ENCODE results near the gene MAMLD1.

MAMLD1 gene

GRCh38 chrX:150450519-150451177 is 87.5 kb downstream of the MAMLD1 start:
- Histone ChIP-seq H3K9me3 (ENCODE audit: insufficient read depth, low read length) (no peaks in the 10 kb centered on the region), H3K4me1 (ENCODE audit: insufficient read depth, insufficient read length) (no peaks in the 10 kb centered on the region), H3K27me3 (ENCODE audit: insufficient read depth, insufficient read length) (no peaks in the 10 kb centered on the region), H3K9ac (ENCODE audit: insufficient read length, low read depth) (no peak overlapping the region), H3K4me3 (ENCODE audit: insufficient read length, low read depth) (no peak overlapping the region), H3K36me3 (ENCODE audit: insufficient read depth, insufficient read length, low read length) (no peaks in the 10 kb centered on the region)
- no peak for DNase-seq (ENCODE audit: low read depth, low spot score)
- TF ChIP-seq ZNF274 (IDR thresholded peaks at IDR 0.05; ENCODE audit: low read depth, low read length) (no peak), SUZ12 (IDR thresholded peaks at IDR 0.05; ENCODE audit: extremely low read depth, insufficient read depth, insufficient read length) (no peak), YY1 (IDR thresholded peaks at IDR 0.05; ENCODE audit: insufficient read depth, insufficient read length) (no peak)

GRCh38 chrX:150451953-150452352 is 88.8 kb downstream of the MAMLD1 start:
- no peaks in the 10 kb centered on the region for H3K4me1 ChIP-seq (ENCODE audit: insufficient read depth, insufficient read length)
- no peaks in the 10 kb centered on the region for H3K36me3 ChIP-seq (ENCODE audit: insufficient read depth, insufficient read length, low read length)
- no peaks in the 10 kb centered on the region for H3K9me3 ChIP-seq (ENCODE audit: insufficient read depth, low read length)
- no peak for DNase-seq (ENCODE audit: low read depth, low spot score)
- H3K27me3 ChIP-seq (ENCODE audit: insufficient read depth, insufficient read length) = no peaks in the 10 kb centered on the region
- TF ChIP-seq ZNF274 (IDR thresholded peaks at IDR 0.05; ENCODE audit: low read depth, low read length) (no peak), YY1 (IDR thresholded peaks at IDR 0.05; ENCODE audit: insufficient read depth, insufficient read length) (no peak), SUZ12 (IDR thresholded peaks at IDR 0.05; ENCODE audit: extremely low read depth, insufficient read depth, insufficient read length) (no peak)
- H3K9ac ChIP-seq (ENCODE audit: insufficient read length, low read depth) = no peak overlapping the region
- H3K4me3 ChIP-seq (ENCODE audit: insufficient read length, low read depth) = no peak overlapping the region

- H3K36me3 ChIP-seq (ENCODE audit: insufficient read depth, insufficient read length, low read length) = no peaks in the 10 kb centered on the region
- no peak overlapping the region for H3K4me3 ChIP-seq (ENCODE audit: insufficient read length, low read depth)
- no peaks in the 10 kb centered on the region for H3K4me1 ChIP-seq (ENCODE audit: insufficient read depth, insufficient read length)
- H3K9me3 ChIP-seq (ENCODE audit: insufficient read depth, low read length) = no peaks in the 10 kb centered on the region
- TF ChIP-seq SUZ12 (IDR thresholded peaks at IDR 0.05; ENCODE audit: extremely low read depth, insufficient read depth, insufficient read length) (no peak), YY1 (IDR thresholded peaks at IDR 0.05; ENCODE audit: insufficient read depth, insufficient read length) (no peak), ZNF274 (IDR thresholded peaks at IDR 0.05; ENCODE audit: low read depth, low read length) (no peak)
- DNase-seq (ENCODE audit: low read depth, low spot score) = no peak
- no peak overlapping the region for H3K9ac ChIP-seq (ENCODE audit: insufficient read length, low read depth)
- H3K27me3 ChIP-seq (ENCODE audit: insufficient read depth, insufficient read length) = no peaks in the 10 kb centered on the region
Measured at GRCh38 chrX:150454083-150454482, 91.0 kb downstream of the MAMLD1 start.

- no peak for DNase-seq (ENCODE audit: low read depth, low spot score)
Measured at GRCh38 chrX:150454508-150455214, 91.5 kb downstream of the MAMLD1 start.

GRCh38 chrX:150455215-150455608 is 92.1 kb downstream of the MAMLD1 start:
- no peaks in the 10 kb centered on the region for H3K27me3 ChIP-seq (ENCODE audit: insufficient read depth, insufficient read length)
- H3K4me1 ChIP-seq (ENCODE audit: insufficient read depth, insufficient read length) = no peaks in the 10 kb centered on the region
- H3K36me3 ChIP-seq (ENCODE audit: insufficient read depth, insufficient read length, low read length) = no peaks in the 10 kb centered on the region
- no peak overlapping the region for H3K4me3 ChIP-seq (ENCODE audit: insufficient read length, low read depth)
- no peak for DNase-seq (ENCODE audit: low read depth, low spot score)
- no peaks in the 10 kb centered on the region for H3K9me3 ChIP-seq (ENCODE audit: insufficient read depth, low read length)
- no peak for TF ChIP-seq SUZ12 (IDR thresholded peaks at IDR 0.05; ENCODE audit: extremely low read depth, insufficient read depth, insufficient read length)
- no peak for TF ChIP-seq ZNF274 (IDR thresholded peaks at IDR 0.05; ENCODE audit: low read depth, low read length)
- no peak for TF ChIP-seq YY1 (IDR thresholded peaks at IDR 0.05; ENCODE audit: insufficient read depth, insufficient read length)
- H3K9ac ChIP-seq (ENCODE audit: insufficient read length, low read depth) = no peak overlapping the region

More at GRCh38 chrX:150454508-150455214, 91.5 kb downstream of the MAMLD1 start:
- no peaks in the 10 kb centered on the region for H3K27me3 ChIP-seq (ENCODE audit: insufficient read depth, insufficient read length)
- no peak overlapping the region for H3K4me3 ChIP-seq (ENCODE audit: insufficient read length, low read depth)
- no peaks in the 10 kb centered on the region for H3K4me1 ChIP-seq (ENCODE audit: insufficient read depth, insufficient read length)
- no peaks in the 10 kb centered on the region for H3K36me3 ChIP-seq (ENCODE audit: insufficient read depth, insufficient read length, low read length)
- H3K9me3 ChIP-seq (ENCODE audit: insufficient read depth, low read length) = no peaks in the 10 kb centered on the region
- no peak overlapping the region for H3K9ac ChIP-seq (ENCODE audit: insufficient read length, low read depth)
- TF ChIP-seq SUZ12 (IDR thresholded peaks at IDR 0.05; ENCODE audit: extremely low read depth, insufficient read depth, insufficient read length) = no peak

- no peak for DNase-seq (ENCODE audit: low read depth, low spot score)
- no peaks in the 10 kb centered on the region for H3K36me3 ChIP-seq (ENCODE audit: insufficient read depth, insufficient read length, low read length)
- TF ChIP-seq YY1 (IDR thresholded peaks at IDR 0.05; ENCODE audit: insufficient read depth, insufficient read length) (no peak), SUZ12 (IDR thresholded peaks at IDR 0.05; ENCODE audit: extremely low read depth, insufficient read depth, insufficient read length) (no peak), ZNF274 (IDR thresholded peaks at IDR 0.05; ENCODE audit: low read depth, low read length) (no peak)
- no peak overlapping the region for H3K9ac ChIP-seq (ENCODE audit: insufficient read length, low read depth)
- no peaks in the 10 kb centered on the region for H3K4me1 ChIP-seq (ENCODE audit: insufficient read depth, insufficient read length)
- no peaks in the 10 kb centered on the region for H3K9me3 ChIP-seq (ENCODE audit: insufficient read depth, low read length)
- H3K4me3 ChIP-seq (ENCODE audit: insufficient read length, low read depth) = no peak overlapping the region
- no peaks in the 10 kb centered on the region for H3K27me3 ChIP-seq (ENCODE audit: insufficient read depth, insufficient read length)
Measured at GRCh38 chrX:150456466-150456865, 93.3 kb downstream of the MAMLD1 start.

- H3K9ac ChIP-seq (ENCODE audit: insufficient read length, low read depth) = no peak overlapping the region
- H3K4me3 ChIP-seq (ENCODE audit: insufficient read length, low read depth) = no peak overlapping the region
- no peak for DNase-seq (ENCODE audit: low read depth, low spot score)
- TF ChIP-seq YY1 (IDR thresholded peaks at IDR 0.05; ENCODE audit: insufficient read depth, insufficient read length) (no peak), SUZ12 (IDR thresholded peaks at IDR 0.05; ENCODE audit: extremely low read depth, insufficient read depth, insufficient read length) (no peak), ZNF274 (IDR thresholded peaks at IDR 0.05; ENCODE audit: low read depth, low read length) (no peak)
- H3K4me1 ChIP-seq (ENCODE audit: insufficient read depth, insufficient read length) = no peaks in the 10 kb centered on the region
- H3K9me3 ChIP-seq (ENCODE audit: insufficient read depth, low read length) = no peaks in the 10 kb centered on the region
- no peaks in the 10 kb centered on the region for H3K27me3 ChIP-seq (ENCODE audit: insufficient read depth, insufficient read length)
- H3K36me3 ChIP-seq (ENCODE audit: insufficient read depth, insufficient read length, low read length) = no peaks in the 10 kb centered on the region
Measured at GRCh38 chrX:150456941-150457340, 93.8 kb downstream of the MAMLD1 start.
